ENCODE data around the gene LSAMP.
"Not testable (repeated sequence)": the region's sequence is repeated elsewhere in the genome, so short reads cannot be mapped to it uniquely, and the experiment has no call there.

LSAMP gene

DNA sequence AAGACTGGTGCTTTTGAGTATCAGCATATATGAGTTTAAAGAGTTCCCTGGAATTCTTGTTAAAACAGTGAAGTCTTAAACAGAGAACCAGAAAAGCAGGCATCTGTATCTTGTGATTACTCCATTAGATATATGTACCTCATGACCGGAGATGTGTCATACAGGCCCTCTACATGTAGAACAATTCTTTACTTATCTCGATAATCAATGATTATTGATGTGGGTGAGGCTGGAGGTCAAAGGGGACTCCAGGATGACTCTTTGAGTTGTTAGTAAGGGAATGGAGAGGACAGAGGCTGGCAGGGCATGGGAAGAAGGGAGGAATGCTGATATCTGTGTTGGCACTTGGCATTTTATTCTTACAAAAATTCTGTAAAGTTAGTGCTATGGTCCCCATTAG is 666.3 kb downstream of the LSAMP start:
- Histone ChIP-seq H3K9me3 (ENCODE audit: insufficient read depth, low read depth, low read length) (no peaks in the 10 kb centered on the region), H3K9ac (ENCODE audit: low read depth, low read length) (no peak overlapping the region), H3K27ac (ENCODE audit: low read length) (no peak overlapping the region), H3K4me1 (ENCODE audit: insufficient read depth, low read length) (no peaks in the 10 kb centered on the region), H3K27me3 (ENCODE audit: insufficient read depth, low read length) (no peaks in the 10 kb centered on the region), H3K4me3 (ENCODE audit: low read length) (no peak overlapping the region), H3K36me3 (ENCODE audit: insufficient read depth, low read depth, low read length) (no peaks in the 10 kb centered on the region)

DNA sequence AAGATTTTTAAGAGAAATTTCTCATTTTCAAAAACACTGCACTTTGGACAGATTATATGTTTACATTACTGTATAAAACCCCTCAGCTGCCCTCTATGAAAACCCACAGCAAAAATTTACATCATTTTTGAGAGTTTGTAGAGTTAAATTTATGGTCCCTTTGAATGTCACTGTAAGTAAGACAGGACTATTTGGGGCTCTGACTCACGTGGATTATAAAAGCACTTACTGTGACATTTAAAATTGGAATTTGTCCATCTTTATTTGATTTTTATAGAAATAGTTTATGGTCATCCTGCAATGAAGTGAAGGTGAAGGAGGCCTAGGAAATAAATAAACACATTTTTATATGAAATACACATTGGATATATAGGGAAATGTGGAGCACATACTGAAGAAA is 672.3 kb downstream of the LSAMP start:
- Histone ChIP-seq H3K9ac (ENCODE audit: low read depth, low read length) (no peak overlapping the region), H3K4me3 (ENCODE audit: low read length) (no peak overlapping the region), H3K27ac (ENCODE audit: low read length) (no peak overlapping the region), H3K9me3 (ENCODE audit: insufficient read depth, low read depth, low read length) (no peaks in the 10 kb centered on the region), H3K27me3 (ENCODE audit: insufficient read depth, low read length) (no peaks in the 10 kb centered on the region), H3K36me3 (ENCODE audit: insufficient read depth, low read depth, low read length) (no peaks in the 10 kb centered on the region), H3K4me1 (ENCODE audit: insufficient read depth, low read length) (no peaks in the 10 kb centered on the region)

DNA sequence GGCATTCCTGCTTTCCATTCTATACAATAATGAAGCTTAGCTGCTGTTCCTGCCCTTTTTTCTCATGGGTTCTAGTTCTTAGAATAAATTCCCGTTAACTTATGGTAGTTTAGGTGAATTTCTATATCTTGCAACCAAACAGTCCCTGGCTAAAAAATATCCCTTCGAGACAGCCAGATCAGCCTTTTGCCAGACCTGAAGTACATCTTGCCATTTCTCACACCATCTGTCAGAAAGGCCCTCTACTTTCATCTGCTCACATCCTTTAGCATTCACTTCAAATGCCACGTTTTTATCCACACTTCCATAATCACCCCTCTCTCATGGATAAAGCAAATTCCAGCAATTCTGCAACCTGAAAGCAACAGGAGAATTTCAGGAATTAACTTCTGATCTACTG is 676.6 kb downstream of the LSAMP start:
- Histone ChIP-seq H3K9ac (ENCODE audit: low read depth, low read length) (no peak overlapping the region), H3K36me3 (ENCODE audit: insufficient read depth, low read depth, low read length) (no peaks in the 10 kb centered on the region), H3K27me3 (ENCODE audit: insufficient read depth, low read length) (no peaks in the 10 kb centered on the region), H3K4me3 (ENCODE audit: low read length) (no peak overlapping the region), H3K27ac (ENCODE audit: low read length) (no peak overlapping the region), H3K4me1 (ENCODE audit: insufficient read depth, low read length) (peaks cover 7% of the 10 kb centered on the region; the same call in 1 of the 2 replicates), H3K9me3 (ENCODE audit: insufficient read depth, low read depth, low read length) (no peaks in the 10 kb centered on the region)

GRCh38 chr3:115766587-115767482 is 678.5 kb downstream of the LSAMP start:
- Histone ChIP-seq H3K36me3 (ENCODE audit: insufficient read depth, low read depth, low read length) (no peaks in the 10 kb centered on the region), H3K4me3 (ENCODE audit: low read length) (no peak overlapping the region), H3K27ac (ENCODE audit: low read length) (no peak overlapping the region), H3K9me3 (ENCODE audit: insufficient read depth, low read depth, low read length) (no peaks in the 10 kb centered on the region), H3K9ac (ENCODE audit: low read depth, low read length) (no peak overlapping the region), H3K4me1 (ENCODE audit: insufficient read depth, low read length) (peaks cover 7% of the 10 kb centered on the region; the same call in 1 of the 2 replicates), H3K27me3 (ENCODE audit: insufficient read depth, low read length) (no peaks in the 10 kb centered on the region)

DNA sequence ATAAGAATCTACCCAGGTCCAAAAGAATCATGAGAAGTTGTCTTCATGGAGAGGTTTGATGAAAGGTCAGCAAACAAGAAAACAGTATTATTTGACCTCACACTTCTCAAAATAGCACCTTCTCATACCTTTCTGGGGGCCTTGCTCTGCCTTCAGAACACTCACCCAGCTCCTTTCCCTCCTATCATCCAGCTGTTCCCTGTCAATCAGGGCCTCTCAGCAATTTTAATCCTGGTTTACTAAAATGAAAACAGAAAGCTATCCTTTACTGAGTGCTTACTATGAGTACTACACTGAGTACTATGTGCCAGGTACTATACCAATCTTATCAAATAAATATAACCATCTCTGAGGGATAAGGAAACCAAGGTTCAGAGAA is 683.4 kb downstream of the LSAMP start:
- no peaks in the 10 kb centered on the region for H3K36me3 ChIP-seq (ENCODE audit: insufficient read depth, low read depth, low read length)
- no peak overlapping the region for H3K4me3 ChIP-seq (ENCODE audit: low read length)
- H3K27ac ChIP-seq (ENCODE audit: low read length): no peak overlapping the region
- peaks cover 4% of the 10 kb centered on the region; the same call in 1 of the 2 replicates for H3K4me1 ChIP-seq (ENCODE audit: insufficient read depth, low read length)
- H3K9ac ChIP-seq (ENCODE audit: low read depth, low read length): no peak overlapping the region
- H3K9me3 ChIP-seq (ENCODE audit: insufficient read depth, low read depth, low read length): no peaks in the 10 kb centered on the region
- no peaks in the 10 kb centered on the region for H3K27me3 ChIP-seq (ENCODE audit: insufficient read depth, low read length)

GRCh38 chr3:115760716-115761115 is 684.6 kb downstream of the LSAMP start:
- no peak overlapping the region for H3K27ac ChIP-seq (ENCODE audit: low read length)
- H3K36me3 ChIP-seq (ENCODE audit: insufficient read depth, low read depth, low read length): no peaks in the 10 kb centered on the region
- H3K27me3 ChIP-seq (ENCODE audit: insufficient read depth, low read length): no peaks in the 10 kb centered on the region
- H3K4me1 ChIP-seq (ENCODE audit: insufficient read depth, low read length): no peaks in the 10 kb centered on the region
- H3K9me3 ChIP-seq (ENCODE audit: insufficient read depth, low read depth, low read length): no peaks in the 10 kb centered on the region
- H3K9ac ChIP-seq (ENCODE audit: low read depth, low read length): no peak overlapping the region
- H3K4me3 ChIP-seq (ENCODE audit: low read length): no peak overlapping the region

- Histone ChIP-seq H3K36me3 (ENCODE audit: insufficient read depth, low read depth, low read length) (no peaks in the 10 kb centered on the region), H3K9me3 (ENCODE audit: insufficient read depth, low read depth, low read length) (no peaks in the 10 kb centered on the region), H3K9ac (ENCODE audit: low read depth, low read length) (no peak overlapping the region), H3K4me3 (ENCODE audit: low read length) (no peak overlapping the region), H3K27me3 (ENCODE audit: insufficient read depth, low read length) (no peaks in the 10 kb centered on the region), H3K4me1 (ENCODE audit: insufficient read depth, low read length) (no peaks in the 10 kb centered on the region), H3K27ac (ENCODE audit: low read length) (no peak overlapping the region)
Observed at GRCh38 chr3:115758076-115758763, 687.1 kb downstream of the LSAMP start.

GRCh38 chr3:115752978-115753377 is 692.3 kb downstream of the LSAMP start:
- H3K9me3 ChIP-seq (ENCODE audit: insufficient read depth, low read depth, low read length); H3K4me1 ChIP-seq (ENCODE audit: insufficient read depth, low read length); H3K9ac ChIP-seq (ENCODE audit: low read depth, low read length); H3K27ac ChIP-seq (ENCODE audit: low read length); H3K36me3 ChIP-seq (ENCODE audit: insufficient read depth, low read depth, low read length); H3K27me3 ChIP-seq (ENCODE audit: insufficient read depth, low read length); H3K4me3 ChIP-seq (ENCODE audit: low read length): not testable (repeated sequence)

All from iPS-20b (cell line).